HG02840 (cell line): Measurements from ENCODE around the gene NKX2-2.
"Not testable (repeated sequence)": the region's sequence is repeated elsewhere in the genome, so short reads cannot be mapped to it uniquely, and the experiment has no call there.

Experiments used
- ATAC-seq: cut with Tn5 transposase; IDR thresholded peaks from one replicate; pipeline ENCODE4 v1.9.1; 2021; ENCODE audit warnings: mild to moderate bottlenecking, moderate library complexity, moderate number of reproducible peaks; ENCODE audit not compliant: unreplicated experiment, low FRiP score

Gene NKX2-2

GRCh38 chr20:21509597-21510371 is 4.1 kb downstream of the NKX2-2 start:
- ATAC-seq, result no peak

GRCh38 chr20:21509079-21509596 is 4.7 kb downstream of the NKX2-2 start:
- no peak for ATAC-seq

DNA sequence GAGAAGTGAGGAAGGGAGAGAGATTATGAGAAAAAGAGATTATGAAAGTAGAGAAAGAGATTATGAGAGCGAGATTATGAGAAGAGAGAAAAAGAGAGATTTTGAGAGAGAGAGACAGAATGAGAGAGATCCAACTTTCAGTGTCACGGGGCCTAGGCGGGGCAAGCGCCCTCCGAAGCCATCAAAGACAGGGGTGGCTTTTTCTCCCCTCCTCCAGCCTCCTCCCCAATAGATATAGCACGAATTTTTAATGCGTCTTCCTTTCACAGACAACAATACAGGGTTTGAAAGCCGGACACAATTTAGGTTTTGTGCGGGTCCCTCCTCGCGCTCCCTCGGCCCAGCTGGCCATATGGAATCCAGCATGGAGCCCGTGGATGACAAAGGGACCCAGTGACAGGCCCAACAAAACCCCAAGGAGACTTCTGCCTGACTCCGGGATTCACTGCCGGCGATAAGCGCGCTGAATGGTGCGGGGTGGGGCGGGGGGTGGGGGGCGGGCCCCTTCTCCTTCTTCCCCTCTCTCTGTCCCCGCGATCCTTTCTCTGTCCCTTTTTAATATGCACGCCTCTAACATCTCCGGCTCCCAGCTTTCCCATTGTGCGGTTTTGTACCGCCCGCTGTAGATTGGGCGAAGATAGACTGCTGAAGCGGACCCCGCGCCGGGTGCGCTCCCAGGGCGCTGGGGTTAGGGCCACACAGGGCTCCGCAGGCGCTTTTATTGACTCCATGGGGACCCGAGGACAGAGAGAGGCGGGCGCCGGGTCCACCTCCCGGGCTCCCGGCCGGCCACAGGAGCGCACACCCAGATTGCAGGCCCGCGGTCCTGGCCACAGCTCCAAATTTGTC is 5.4 kb downstream of the NKX2-2 start:
- ATAC-seq, result no peak

DNA sequence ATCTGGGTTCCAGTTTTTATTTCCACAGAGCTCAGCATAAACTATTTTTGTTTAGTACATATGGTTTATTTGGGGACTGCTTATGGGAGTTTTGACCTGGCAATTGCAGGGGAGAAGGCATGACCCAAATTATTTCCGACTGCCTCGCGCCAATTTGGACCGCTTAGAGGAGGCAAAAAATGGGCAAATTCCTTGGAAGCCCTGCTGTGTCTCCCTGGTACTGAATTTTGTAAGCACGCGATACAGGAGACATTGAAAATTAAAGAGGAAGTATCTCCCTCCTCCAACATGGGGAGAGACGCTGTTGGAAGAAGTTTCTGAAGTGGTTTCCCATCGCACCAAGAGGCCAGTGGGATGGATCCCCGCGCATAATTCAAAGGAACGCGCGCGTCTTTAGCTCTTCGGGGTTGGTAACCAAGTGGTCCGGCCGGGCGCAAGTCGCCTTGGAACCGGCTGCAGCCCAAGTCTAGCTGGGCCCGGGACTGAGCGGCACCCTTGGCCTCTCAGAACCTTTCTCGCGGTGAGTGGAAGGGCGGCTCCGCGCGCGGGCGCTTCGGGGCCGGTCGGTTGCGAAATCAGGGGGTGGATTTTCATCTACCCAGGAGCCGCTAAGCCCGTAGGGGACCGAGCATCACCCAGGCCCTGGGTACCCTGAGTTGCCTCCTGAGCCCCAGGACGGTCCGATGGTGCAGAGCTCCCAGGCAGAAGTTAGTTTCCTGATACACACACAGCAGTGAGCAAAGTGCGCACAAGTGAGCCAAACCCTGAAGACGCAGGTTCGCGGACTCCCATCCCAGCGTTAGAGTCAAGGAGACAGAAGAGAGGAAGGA is 6.2 kb downstream of the NKX2-2 start:
- ATAC-seq, result no peak

DNA sequence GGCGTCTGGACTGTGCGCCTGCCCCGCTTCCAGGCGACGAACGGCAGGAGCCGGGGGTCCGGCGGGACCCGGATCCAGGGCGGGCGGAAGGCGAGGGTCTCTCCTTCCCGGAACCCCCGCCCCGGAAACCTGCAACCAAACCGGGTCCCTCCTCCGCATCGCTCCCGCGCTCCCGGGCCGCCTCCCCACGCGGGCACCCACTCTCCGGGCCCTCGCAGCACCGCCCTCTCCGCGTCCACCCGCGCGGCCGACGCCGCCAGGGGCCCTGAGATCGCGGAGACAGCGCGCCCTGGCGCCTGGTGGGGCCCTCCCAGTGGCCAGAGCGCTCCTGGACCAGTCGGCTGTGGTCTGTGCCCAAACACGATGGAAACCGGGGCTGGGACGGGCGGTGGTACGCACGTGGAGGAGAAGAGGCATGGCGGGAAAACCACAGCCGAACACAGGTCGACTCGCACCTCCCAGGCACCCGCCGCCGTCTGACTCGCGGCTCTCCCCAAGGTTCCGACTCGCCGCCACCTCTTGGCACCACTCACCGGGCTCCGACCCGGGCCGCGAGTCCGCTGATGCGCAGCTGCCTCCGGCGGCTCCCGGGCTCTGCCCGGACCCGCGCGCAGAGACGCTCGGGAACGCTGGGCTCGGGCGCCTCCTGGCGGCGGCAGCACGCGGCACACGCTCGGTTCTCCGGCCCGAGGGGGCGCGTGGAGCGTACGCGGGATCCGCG is 7.9 kb downstream of the NKX2-2 start:
- ATAC-seq, result no peak

GRCh38 chr20:21505161-21505809 is 8.6 kb downstream of the NKX2-2 start:
- no peak for ATAC-seq

DNA sequence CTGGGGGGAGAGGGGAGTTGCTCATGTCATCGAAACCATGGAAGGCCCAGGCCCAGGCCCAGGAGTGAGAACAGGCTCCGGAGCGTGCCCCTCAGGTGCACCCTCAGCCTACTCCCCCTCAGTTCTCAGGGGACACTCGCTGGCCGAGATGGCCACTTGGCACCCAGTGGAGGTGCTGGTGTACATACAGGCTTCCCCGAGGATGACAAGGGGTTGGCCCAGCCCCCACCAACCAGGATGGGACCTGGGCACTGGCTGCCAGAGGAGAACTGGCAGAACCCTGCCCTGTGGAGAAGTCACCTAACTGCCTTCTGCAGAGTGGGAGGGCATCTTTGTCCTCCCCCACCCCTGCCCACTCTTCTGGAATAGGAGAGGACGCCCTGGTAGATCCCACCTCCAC is 9.5 kb downstream of the NKX2-2 start:
- no peak for ATAC-seq

DNA sequence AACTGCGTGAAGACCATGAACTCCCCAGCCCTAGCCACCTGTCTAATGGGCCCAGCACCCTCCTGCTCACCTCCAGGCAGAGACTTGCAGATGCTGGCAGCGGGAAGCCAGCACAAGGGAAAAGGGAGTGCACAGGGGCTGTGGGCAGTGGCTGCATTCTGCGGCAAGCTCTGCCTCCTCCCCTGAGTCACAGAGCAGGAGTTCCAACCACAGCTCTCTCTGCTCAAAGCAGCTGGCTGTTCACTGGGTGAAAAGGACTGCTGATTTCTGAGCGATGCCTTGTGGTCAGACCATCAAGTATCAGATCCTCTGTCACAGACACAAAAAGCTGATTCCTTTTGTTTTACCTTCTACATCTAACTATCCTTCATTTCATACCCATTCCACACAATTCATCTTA is 10.5 kb downstream of the NKX2-2 start:
- ATAC-seq, result peak; percentile 65

- ATAC-seq, result no peak
Observed at GRCh38 chr20:21501184-21501583, 12.7 kb downstream of the NKX2-2 start.

- no peak for ATAC-seq
Observed at GRCh38 chr20:21500599-21500998, 13.3 kb downstream of the NKX2-2 start.

GRCh38 chr20:21499641-21500040 is 14.2 kb downstream of the NKX2-2 start:
- no peak for ATAC-seq

DNA sequence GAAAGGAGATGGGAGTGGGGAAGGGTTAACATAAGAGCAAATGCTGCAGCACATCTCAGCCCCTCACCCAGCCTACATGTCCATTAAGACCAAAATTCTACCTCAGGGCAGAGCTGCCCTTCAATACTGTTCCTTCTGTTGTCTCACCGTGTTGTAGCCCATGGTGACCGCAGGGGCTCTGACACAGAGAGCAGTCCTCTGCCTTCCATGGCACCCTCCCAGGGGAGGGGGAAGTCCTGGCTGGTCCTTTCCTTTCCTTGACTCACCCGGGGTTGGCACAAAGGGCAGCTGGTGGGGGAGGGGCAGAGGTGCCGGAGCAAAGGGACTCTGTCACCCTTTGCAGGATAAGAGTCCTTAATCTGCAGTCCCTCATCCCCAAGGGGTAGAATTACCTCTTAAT is 15.2 kb downstream of the NKX2-2 start:
- ATAC-seq, result no peak

DNA sequence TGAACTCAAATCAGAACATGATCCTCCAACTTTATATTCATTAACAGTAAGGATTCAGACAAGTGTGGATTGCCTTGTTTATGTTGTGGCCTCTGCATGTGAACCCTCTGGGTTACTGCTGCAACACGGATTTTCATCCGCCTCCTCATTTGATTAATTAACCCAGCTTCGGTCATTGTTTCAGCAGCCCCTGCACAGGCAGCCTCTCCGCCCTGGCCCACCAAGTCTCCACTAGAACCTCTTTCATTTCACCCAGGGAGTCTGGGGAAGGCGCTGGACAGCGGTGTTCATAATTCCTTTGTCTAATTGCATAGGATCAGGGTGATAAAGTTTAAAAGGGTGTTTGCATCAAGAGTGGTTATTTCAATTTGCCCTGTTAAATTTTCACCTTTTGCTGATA is 15.7 kb downstream of the NKX2-2 start:
- ATAC-seq, result no peak

- no peak for ATAC-seq
Observed at GRCh38 chr20:21496452-21496851, 17.4 kb downstream of the NKX2-2 start.

- no peak for ATAC-seq
Observed at GRCh38 chr20:21493049-21493448, 20.8 kb downstream of the NKX2-2 start.

- ATAC-seq, result no peak
Observed at GRCh38 chr20:21490105-21490504, 23.8 kb downstream of the NKX2-2 start.

GRCh38 chr20:21480144-21480543 is 33.7 kb downstream of the NKX2-2 start:
- ATAC-seq, result not testable (repeated sequence)

GRCh38 chr20:21465799-21466198 is 48.1 kb downstream of the NKX2-2 start:
- no peak for ATAC-seq

DNA sequence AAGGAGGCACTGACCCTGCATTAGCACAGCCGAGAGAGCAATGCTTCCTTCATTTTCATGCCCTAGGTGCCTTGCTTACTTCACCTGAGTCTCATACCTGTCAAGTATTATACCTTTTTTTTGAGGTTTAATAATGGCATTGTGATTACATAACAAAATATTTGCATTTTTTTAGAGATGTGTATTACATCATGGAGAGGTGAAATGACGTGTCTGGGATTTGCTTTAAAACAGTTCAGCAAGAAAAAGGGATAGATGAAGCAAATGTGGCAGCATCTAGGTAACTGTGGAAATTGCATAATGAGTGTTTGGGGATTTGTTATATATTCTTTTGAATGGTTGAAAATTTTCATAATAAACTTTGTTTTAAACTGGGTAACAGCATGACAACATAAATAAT is 48.9 kb downstream of the NKX2-2 start:
- ATAC-seq, result no peak
